HEK293T (cell line): ENCODE measurements around the gene SYPL2.

Source experiments
- CTCF ChIA-PET: fragments of 350-600 bp; formaldehyde crosslinking; extraction: SDS; loops from one replicate; lab custom pipeline; 2021; ENCODE audit warnings: antibody characterized with exemption, inconsistent platforms; lab: Yijun Ruan, JAX
- POLR2A ChIA-PET: fragments of 350-600 bp; formaldehyde crosslinking; extraction: SDS; loops from one replicate; lab custom pipeline; 2020; ENCODE audit warnings: antibody characterized with exemption, inconsistent platforms; lab: Yijun Ruan, JAX
- DNase-seq: peaks from one replicate; pipeline ENCODE4 v3.0.0; 2012; ENCODE audit warnings: mixed read lengths; ENCODE audit errors: extremely low spot score
- ARNT ChIP-seq: fragments of 450-650 bp; IDR thresholded peaks from 2 replicates; pipeline ENCODE4 v1.6.1; 2017; ENCODE audit warnings: mild to moderate bottlenecking
- BHLHE40 ChIP-seq: fragments of 450-650 bp; IDR thresholded peaks from 2 replicates; pipeline ENCODE4 v1.6.1; 2016; ENCODE audit warnings: mild to moderate bottlenecking, moderate library complexity, borderline replicate concordance
- CTBP1 ChIP-seq: fragments of 450-650 bp; IDR thresholded peaks from 2 replicates; pipeline ENCODE4 v1.6.1; 2016; ENCODE audit warnings: borderline replicate concordance
- ELF4 ChIP-seq: fragments of 450-650 bp; IDR thresholded peaks from 2 replicates; pipeline ENCODE4 v1.6.1; 2017; ENCODE audit warnings: antibody characterized with exemption
- FOXA1 ChIP-seq: fragments of 450-650 bp; IDR thresholded peaks from 2 replicates; pipeline ENCODE4 v1.6.1; 2016; ENCODE audit warnings: mild to moderate bottlenecking
- FOXK2 ChIP-seq: fragments of 450-650 bp; IDR thresholded peaks from 2 replicates; pipeline ENCODE4 v1.6.1; 2016; ENCODE audit warnings: mild to moderate bottlenecking
- FOXM1 ChIP-seq: fragments of 450-650 bp; IDR thresholded peaks from 2 replicates; pipeline ENCODE4 v1.6.1; 2017; ENCODE audit warnings: mild to moderate bottlenecking, borderline replicate concordance
- HDGF ChIP-seq: fragments of 450-650 bp; IDR thresholded peaks from 2 replicates; pipeline ENCODE4 v1.6.1; 2017; ENCODE audit warnings: antibody characterized with exemption, borderline replicate concordance
- L3MBTL2 ChIP-seq: fragments of 450-650 bp; conservative IDR thresholded peaks from 2 replicates; pipeline ENCODE4 v1.6.1; 2016; ENCODE audit warnings: mild to moderate bottlenecking
- LEF1 ChIP-seq: fragments of 450-650 bp; IDR thresholded peaks from 2 replicates; pipeline ENCODE4 v1.6.1; 2017; ENCODE audit warnings: mild to moderate bottlenecking, borderline replicate concordance
- NFRKB ChIP-seq: fragments of 450-650 bp; IDR thresholded peaks from 2 replicates; pipeline ENCODE4 v1.6.1; 2016; ENCODE audit warnings: mild to moderate bottlenecking, moderate library complexity
- PKNOX1 ChIP-seq: fragments of 450-650 bp; IDR thresholded peaks from 2 replicates; pipeline ENCODE4 v1.6.1; 2016
- SP1 ChIP-seq: fragments of 450-650 bp; IDR thresholded peaks from 2 replicates; pipeline ENCODE4 v1.6.1; 2017
- SUZ12 ChIP-seq: fragments of 450-650 bp; IDR thresholded peaks from 2 replicates; pipeline ENCODE4 v1.6.1; 2016; ENCODE audit warnings: mild to moderate bottlenecking
- TARDBP ChIP-seq: fragments of 450-650 bp; IDR thresholded peaks from 2 replicates; pipeline ENCODE4 v1.6.1; 2016
- ZNF384 ChIP-seq: fragments of 450-650 bp; IDR thresholded peaks from 2 replicates; pipeline ENCODE4 v1.6.1; 2016

SYPL2 gene

GRCh38 chr1:109466452-109467300 lies at the start of gene SYPL2:
Gene SYPL2 (plus strand): TSS chr1:109466546. CDS start chr1:109466844, 298 bp downstream.
- no peak for TF ChIP-seq FOXK2
- TF ChIP-seq SP1 = no peak
- TF ChIP-seq LEF1 = peak; percentile 63; the same call in 1 of the 2 replicates
- ChIA-PET CTCF (interaction anchor here (0.5 to 0.6 kb wide), 2 partner anchors 277 to 581 kb away, joined by 3 read pairs; no protein-coding TSS in a partner anchor), POLR2A (no interaction called here)
- DNase-seq = peak; percentile 82

- ChIA-PET POLR2A (no interaction called here), CTCF (interaction anchor here (0.5 to 0.6 kb wide), 2 partner anchors 22 to 246 kb away, joined by 3 to 4 read pairs; no protein-coding TSS in a partner anchor)
- DNase-seq = no peak
- TF ChIP-seq SUZ12 = no peak
- no peak for TF ChIP-seq FOXM1
- no peak for TF ChIP-seq SP1
- TF ChIP-seq FOXK2 = no peak
- TF ChIP-seq FOXA1 = no peak
Observed at GRCh38 chr1:109423498-109423897, 42.8 kb upstream of the SYPL2 start.

- CTCF ChIA-PET = interaction anchor here (0.5 to 2.1 kb wide), 6 partner anchors 26 to 313 kb away, joined by 3 to 10 read pairs (median 4); partner anchors contain the start of genes CYB561D1 and SORT1
- POLR2A ChIA-PET = interaction anchor here (0.6 to 2.5 kb wide), 21 partner anchors 8 to 325 kb away, joined by 3 to 17 read pairs (median 4); partner anchors contain the start of genes ATXN7L2, CYB561D1, GNAI3 and PSRC1
- peak; percentile 56 for DNase-seq
- TF ChIP-seq NFRKB = no peak
- no peak for TF ChIP-seq FOXM1
- no peak for TF ChIP-seq FOXA1
- no peak for TF ChIP-seq FOXK2
- TF ChIP-seq TARDBP = no peak
- TF ChIP-seq SP1 = no peak
- TF ChIP-seq L3MBTL2 = no peak; the same call in none of the 2 replicates
- no peak for TF ChIP-seq ZNF384
- no peak for TF ChIP-seq ELF4
- TF ChIP-seq BHLHE40 = no peak
- TF ChIP-seq CTBP1 = no peak
- TF ChIP-seq LEF1 = no peak
- no peak for TF ChIP-seq PKNOX1
Observed at GRCh38 chr1:109425391-109426280, 40.7 kb upstream of the SYPL2 start.

GRCh38 chr1:109426281-109427170 lies 39.8 kb upstream of the SYPL2 start, which contains the start of gene PSMA5:
Gene PSMA5 (minus strand): TSS chr1:109426448. CDS start chr1:109426330, 118 bp downstream.
- ChIA-PET POLR2A (interaction anchor here (0.6 to 2.5 kb wide), 14 partner anchors 8 to 326 kb away, joined by 3 to 17 read pairs (median 4); partner anchors contain the start of genes ATXN7L2, CYB561D1, GNAI3 and SORT1), CTCF (interaction anchor here (0.8 to 2.1 kb wide), 5 partner anchors 28 to 314 kb away, joined by 3 to 10 read pairs (median 4); partner anchors contain the start of genes CYB561D1 and SORT1)
- peak; percentile 98 for DNase-seq
- TF ChIP-seq ARNT (no peak), TARDBP (no peak), L3MBTL2 (peak; percentile 99), ELF4 (peak; percentile 80), FOXK2 (no peak)

- TF ChIP-seq HDGF (no peak), LEF1 (no peak), TARDBP (no peak), ZNF384 (peak; percentile 80), SUZ12 (no peak)
- no peak for DNase-seq
- POLR2A ChIA-PET = interaction anchor here (0.9 to 2.5 kb wide), 5 partner anchors 15 to 122 kb away, joined by 3 to 17 read pairs (median 9); partner anchors contain the start of genes GNAI3 and SORT1
- CTCF ChIA-PET = interaction anchor here (0.8 to 2.1 kb wide), 2 partner anchors 106 to 149 kb away, joined by 3 to 10 read pairs; no protein-coding TSS in a partner anchor
Observed at GRCh38 chr1:109427171-109427467, 39.2 kb upstream of the SYPL2 start.

- DNase-seq = no peak
- CTCF ChIA-PET = no interaction called here
- POLR2A ChIA-PET = no interaction called here
- TF ChIP-seq SUZ12 = no peak
- TF ChIP-seq PKNOX1 = no peak
- TF ChIP-seq TARDBP = no peak
- TF ChIP-seq NFRKB = no peak
- TF ChIP-seq LEF1 = no peak
- TF ChIP-seq HDGF = no peak
- no peak for TF ChIP-seq FOXM1
- TF ChIP-seq FOXA1 = no peak
- TF ChIP-seq ARNT = no peak
- no peak for TF ChIP-seq ZNF384
- no peak for TF ChIP-seq BHLHE40
- no peak for TF ChIP-seq L3MBTL2
- TF ChIP-seq ELF4 = no peak
- no peak for TF ChIP-seq CTBP1
- no peak for TF ChIP-seq FOXK2
- no peak for TF ChIP-seq SP1
Observed at GRCh38 chr1:109432336-109432735, 34.0 kb upstream of the SYPL2 start.
